Fibroblast of lung (primary cell): Measurements from ENCODE around the gene ALDH1A2. TPM values are rescaled to one million over a fixed set of nuclear protein-coding genes. Genes with fewer than 3 reads are reported as not detected.

Experiments used
- DNase-seq, 2 donors: peaks; one replicate each; pipeline versions ENCODE4 v3.0.0 to v3.0.0-alpha.2; 2010; ENCODE audit warnings: low read depth in 2 of 2
- H2AFZ ChIP-seq: 2 replicates; pipeline ENCODE4 v1.5.1; 2012; ENCODE audit warnings: low read length, control low read depth, inconsistent platforms
- H3K27ac ChIP-seq: 2 replicates; pipeline ENCODE4 v1.5.1; 2011; ENCODE audit warnings: low read length, control low read depth; ENCODE audit not compliant: insufficient read depth
- H3K27me3 ChIP-seq: 2 replicates; pipeline ENCODE4 v1.5.1; 2011; ENCODE audit warnings: mild to moderate bottlenecking, low read length; ENCODE audit not compliant: control insufficient read depth, insufficient read depth
- H3K36me3 ChIP-seq: 2 replicates; pipeline ENCODE4 v1.5.1; 2011; ENCODE audit warnings: low read length; ENCODE audit not compliant: control insufficient read depth, insufficient read depth
- H3K4me1 ChIP-seq: 2 replicates; pipeline ENCODE4 v1.5.1; 2011; ENCODE audit warnings: low read length; ENCODE audit not compliant: control insufficient read depth, insufficient read depth; ENCODE audit errors: extremely low read depth
- H3K4me2 ChIP-seq: 2 replicates; pipeline ENCODE4 v1.5.1; 2011; ENCODE audit warnings: low read length, control low read depth; ENCODE audit not compliant: insufficient read depth; ENCODE audit errors: extremely low read depth
- H3K4me3 ChIP-seq, 4 experiments: fragments of 200-600 bp in 1 of 4; sonication (generic) in 1 of 4; replicated peaks in 1 of 4; 2 replicates each; pipeline ENCODE4 v1.5.1; 2011 to 2016; ENCODE audit warnings: low read length in 4 of 4, low read depth in 3 of 4, mild to moderate bottlenecking in 3 of 4, control low read depth in 2 of 4, inconsistent platforms in 1 of 4, mixed read lengths in 1 of 4; ENCODE audit not compliant: insufficient read depth in 1 of 4; ENCODE audit errors: control extremely low read depth in 1 of 4
- H3K79me2 ChIP-seq: 2 replicates; pipeline ENCODE4 v1.5.1; 2012; ENCODE audit warnings: mild to moderate bottlenecking, low read length, inconsistent platforms; ENCODE audit not compliant: control insufficient read depth, insufficient read depth
- H3K9ac ChIP-seq: 2 replicates; pipeline ENCODE4 v1.5.1; 2011; ENCODE audit warnings: mild to moderate bottlenecking, low read length, control low read depth; ENCODE audit not compliant: insufficient read depth
- H3K9me3 ChIP-seq: 2 replicates; pipeline ENCODE4 v1.5.1; 2012; ENCODE audit warnings: low read depth, low read length; ENCODE audit not compliant: control insufficient read depth, insufficient read depth
- H4K20me1 ChIP-seq: 2 replicates; pipeline ENCODE4 v1.5.1; 2011; ENCODE audit warnings: low read length; ENCODE audit not compliant: control insufficient read depth, insufficient read depth; ENCODE audit errors: extremely low read depth
- EZH2 ChIP-seq: IDR thresholded peaks from 2 replicates; pipeline ENCODE4 v1.5.1; 2012; ENCODE audit warnings: low read length, control low read depth, mild to moderate bottlenecking; ENCODE audit errors: missing control alignments
- polyA plus RNA-seq, 2 donors: library from polyadenylated mRNA; depleted of rRNA in 1 of 2; stranded (reverse) in 1 of 2; unstranded in 1 of 2; fragments of >200 nt; gene quantifications; 2 replicates each; pipeline ENCODE4 v1.2.1, GENCODE V29; 2011 to 2012; ENCODE audit warnings: missing spikeins in 1 of 2
- total RNA-seq: library from RNA; depleted of rRNA; stranded (reverse); fragments of >200 nt; gene quantifications from 2 replicates; pipeline ENCODE4 v1.2.1, GENCODE V29; 2014
- TF ChIP-seq, protein P1 (sequence below), 2 donors: IDR thresholded peaks in 1 of 2; conservative IDR thresholded peaks in 1 of 2; 1 replicate in 1 of 2; 2 replicates in 1 of 2; pipeline ENCODE4 v1.5.1; 2011 to 2012; ENCODE audit warnings: low read length in 2 of 2, control low read depth in 1 of 2, inconsistent platforms in 1 of 2, low read depth in 1 of 2, mild to moderate bottlenecking in 1 of 2

The ALDH1A2 gene
- total and polyA plus RNA-seq, 2 donors (not counting 1 experiment from before 2014, with no cell fraction given) = 1.1 to 2.3 TPM

DNA sequence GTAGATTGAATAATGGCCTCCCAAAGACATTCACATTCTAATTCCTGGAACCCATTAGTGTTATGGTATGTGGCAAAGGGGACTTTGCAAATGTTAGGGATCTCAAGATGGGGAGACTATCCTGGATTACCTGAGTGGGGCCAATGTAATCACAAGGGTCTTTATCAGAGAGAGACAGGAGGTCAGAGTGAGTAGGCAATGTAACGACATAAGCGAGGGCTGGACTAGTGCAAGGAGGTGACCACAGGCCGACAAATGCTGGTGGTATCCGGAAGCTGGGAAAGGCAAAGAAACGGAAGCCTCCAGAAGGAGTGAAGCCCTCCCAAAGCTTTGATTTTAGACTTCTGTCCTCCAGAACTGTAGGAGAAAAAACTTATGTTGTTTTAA is 46.2 kb upstream of the ALDH1A2 start:
- H3K4me1 ChIP-seq = no peaks in the 10 kb centered on the region
- no peak overlapping the region for H3K4me2 ChIP-seq
- H3K36me3 ChIP-seq = no peaks in the 10 kb centered on the region
- no peak for TF ChIP-seq EZH2
- H3K9ac ChIP-seq = no peak overlapping the region
- H2AFZ ChIP-seq = no peak overlapping the region
- H3K27me3 ChIP-seq = no peaks in the 10 kb centered on the region
- no peaks in the 10 kb centered on the region for H3K79me2 ChIP-seq
- no peaks in the 10 kb centered on the region for H3K9me3 ChIP-seq
- H3K4me3 ChIP-seq = no peak overlapping the region
- no peak overlapping the region for H3K27ac ChIP-seq
- no peaks in the 10 kb centered on the region for H4K20me1 ChIP-seq
- DNase-seq = no peak

DNA sequence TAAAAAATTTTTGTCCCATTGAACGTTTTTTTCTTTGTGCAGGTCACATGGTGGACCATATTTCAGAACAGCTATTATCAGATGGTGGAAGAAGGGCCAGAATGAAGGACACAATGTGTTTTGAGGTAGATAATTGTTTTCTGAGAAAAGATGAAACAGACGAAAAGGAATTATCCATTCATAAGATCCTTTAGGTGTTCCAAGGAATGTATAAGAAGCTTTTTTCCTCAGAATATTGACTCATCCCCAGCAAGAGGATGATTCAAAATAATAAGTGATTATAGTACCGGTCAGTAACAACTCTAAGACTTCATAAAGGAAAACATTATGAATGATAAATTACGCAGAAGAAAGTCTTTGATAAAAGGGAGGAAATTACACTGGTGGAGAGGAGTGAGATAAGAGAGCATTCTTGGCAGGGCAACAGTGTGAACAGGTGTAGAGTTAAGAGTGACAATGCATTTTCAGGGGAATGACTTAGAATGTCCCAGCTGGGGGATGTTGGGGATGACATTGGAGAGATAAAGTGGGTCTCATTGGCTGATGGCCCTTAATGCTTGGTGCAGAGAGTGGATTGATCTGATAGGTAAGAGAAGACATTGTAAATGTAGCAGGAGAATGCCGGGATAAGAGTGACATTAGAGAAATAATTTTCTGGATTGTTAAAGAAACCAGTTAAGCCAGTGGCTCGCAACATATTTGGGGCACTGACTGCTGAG is 45.6 kb upstream of the ALDH1A2 start:
- no peak overlapping the region for H2AFZ ChIP-seq
- H3K4me3 ChIP-seq = no peak overlapping the region
- H3K9ac ChIP-seq = no peak overlapping the region
- H3K79me2 ChIP-seq = no peaks in the 10 kb centered on the region
- H3K4me1 ChIP-seq = no peaks in the 10 kb centered on the region
- no peaks in the 10 kb centered on the region for H3K9me3 ChIP-seq
- DNase-seq = no peak
- H3K36me3 ChIP-seq = no peaks in the 10 kb centered on the region
- TF ChIP-seq EZH2 = no peak
- TF ChIP-seq, protein P1, sequence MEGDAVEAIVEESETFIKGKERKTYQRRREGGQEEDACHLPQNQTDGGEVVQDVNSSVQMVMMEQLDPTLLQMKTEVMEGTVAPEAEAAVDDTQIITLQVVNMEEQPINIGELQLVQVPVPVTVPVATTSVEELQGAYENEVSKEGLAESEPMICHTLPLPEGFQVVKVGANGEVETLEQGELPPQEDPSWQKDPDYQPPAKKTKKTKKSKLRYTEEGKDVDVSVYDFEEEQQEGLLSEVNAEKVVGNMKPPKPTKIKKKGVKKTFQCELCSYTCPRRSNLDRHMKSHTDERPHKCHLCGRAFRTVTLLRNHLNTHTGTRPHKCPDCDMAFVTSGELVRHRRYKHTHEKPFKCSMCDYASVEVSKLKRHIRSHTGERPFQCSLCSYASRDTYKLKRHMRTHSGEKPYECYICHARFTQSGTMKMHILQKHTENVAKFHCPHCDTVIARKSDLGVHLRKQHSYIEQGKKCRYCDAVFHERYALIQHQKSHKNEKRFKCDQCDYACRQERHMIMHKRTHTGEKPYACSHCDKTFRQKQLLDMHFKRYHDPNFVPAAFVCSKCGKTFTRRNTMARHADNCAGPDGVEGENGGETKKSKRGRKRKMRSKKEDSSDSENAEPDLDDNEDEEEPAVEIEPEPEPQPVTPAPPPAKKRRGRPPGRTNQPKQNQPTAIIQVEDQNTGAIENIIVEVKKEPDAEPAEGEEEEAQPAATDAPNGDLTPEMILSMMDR (conservative IDR thresholded peaks at IDR 0.05 in 1 of 2, IDR thresholded peaks at IDR 0.05 in 1 of 2; ENCODE audit: low read depth in 1 of 2, low read length in 2 of 2) = no peak
- H3K4me2 ChIP-seq = no peak overlapping the region
- no peaks in the 10 kb centered on the region for H4K20me1 ChIP-seq
- no peaks in the 10 kb centered on the region for H3K27me3 ChIP-seq
- no peak overlapping the region for H3K27ac ChIP-seq

DNA sequence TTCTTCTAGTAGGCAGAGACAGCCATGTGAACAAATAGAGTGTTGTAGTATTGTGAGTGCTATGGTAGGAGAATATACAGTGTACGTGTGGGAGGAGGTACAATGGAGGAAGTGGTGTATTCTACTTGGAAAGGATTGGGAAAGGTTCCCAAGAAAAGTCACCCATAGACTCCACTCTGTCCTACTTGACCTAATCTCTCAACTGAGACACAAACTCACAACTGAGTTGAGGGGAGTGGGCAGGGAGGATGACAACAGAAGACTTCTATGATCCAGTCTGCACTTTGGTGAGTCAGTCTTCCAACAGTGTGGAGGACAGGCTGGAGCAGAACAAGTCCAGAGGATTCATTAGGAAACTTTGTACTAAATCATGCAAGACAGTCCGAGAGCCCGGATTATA is 43.9 kb upstream of the ALDH1A2 start:
- no peak for DNase-seq
- no peaks in the 10 kb centered on the region for H3K27me3 ChIP-seq
- no peaks in the 10 kb centered on the region for H3K4me1 ChIP-seq
- no peak overlapping the region for H3K9ac ChIP-seq
- H3K9me3 ChIP-seq = no peaks in the 10 kb centered on the region
- H3K27ac ChIP-seq = no peak overlapping the region
- H2AFZ ChIP-seq = no peak overlapping the region
- H3K79me2 ChIP-seq = no peaks in the 10 kb centered on the region
- no peak overlapping the region for H3K4me3 ChIP-seq
- no peak for TF ChIP-seq EZH2
- TF ChIP-seq, protein P1 (conservative IDR thresholded peaks at IDR 0.05 in 1 of 2, IDR thresholded peaks at IDR 0.05 in 1 of 2; ENCODE audit: low read depth in 1 of 2, low read length in 2 of 2) = no peak
- H3K36me3 ChIP-seq = no peaks in the 10 kb centered on the region
- no peak overlapping the region for H3K4me2 ChIP-seq
- no peaks in the 10 kb centered on the region for H4K20me1 ChIP-seq
